GM18511 (cell line): Measurements from ENCODE around the gene PRKAR1B.

ENCODE experiments used
- ATAC-seq: cut with Tn5 transposase; IDR thresholded peaks from one replicate; pipeline ENCODE4 v1.9.1; 2021; ENCODE audit warnings: mild to moderate bottlenecking, moderate library complexity; ENCODE audit not compliant: unreplicated experiment

Gene PRKAR1B

DNA sequence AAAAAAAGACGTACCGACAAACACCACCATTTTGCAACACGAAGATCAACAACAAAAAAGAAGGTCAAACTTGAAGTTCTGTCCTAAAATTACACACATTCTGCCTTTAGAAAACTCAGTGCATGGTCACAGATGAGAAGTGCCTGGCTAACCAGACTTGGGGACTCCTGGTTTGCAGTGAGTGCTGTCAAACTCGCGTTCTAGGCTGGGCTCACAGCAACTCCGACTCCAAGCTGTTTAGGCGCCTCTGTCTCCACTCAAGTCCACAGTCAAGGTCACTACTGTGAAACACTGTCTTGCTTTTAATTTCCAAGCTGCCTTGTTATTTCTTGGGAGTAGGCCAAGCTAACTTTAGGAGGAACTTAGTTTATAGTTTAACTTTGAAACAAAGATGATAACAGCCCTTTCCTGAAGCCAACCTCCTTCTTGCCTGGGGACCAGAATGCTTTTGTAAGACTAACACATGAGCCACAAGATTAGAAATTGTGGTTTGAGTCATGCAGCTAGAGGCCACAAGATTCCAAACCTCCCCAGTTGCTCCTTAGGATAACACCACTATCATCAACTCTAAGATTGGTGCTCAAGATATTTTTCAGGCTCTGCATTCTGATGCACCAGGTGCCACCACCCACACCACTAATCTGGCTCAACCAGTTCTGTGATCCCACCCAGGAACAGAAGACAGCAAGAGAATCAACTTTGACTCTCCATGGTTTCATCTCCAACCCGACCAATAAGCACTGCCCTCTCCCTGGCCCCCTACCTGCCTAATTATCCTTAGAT lies 1.7 kb downstream of the PRKAR1B start:
- no peak for ATAC-seq

DNA sequence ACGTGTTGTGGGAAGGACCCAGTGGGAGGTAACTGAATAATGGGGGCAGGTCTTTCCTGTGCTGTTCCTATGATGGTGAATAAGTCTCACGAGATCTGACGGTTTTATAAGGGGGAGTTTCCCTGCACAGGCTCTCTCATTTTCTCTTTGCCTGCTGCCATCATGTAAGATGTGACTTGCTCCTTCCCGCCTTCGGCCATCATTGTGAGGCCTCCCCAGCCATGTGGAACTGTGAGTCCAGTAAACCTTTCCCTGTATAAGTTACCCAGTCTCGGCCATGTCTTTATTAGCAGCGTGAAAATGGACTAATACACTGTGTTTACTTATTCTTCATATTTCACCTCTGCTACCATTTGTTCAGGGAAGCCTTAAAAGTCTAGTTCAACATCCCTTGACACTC lies 2.8 kb downstream of the PRKAR1B start:
- ATAC-seq = no peak

DNA sequence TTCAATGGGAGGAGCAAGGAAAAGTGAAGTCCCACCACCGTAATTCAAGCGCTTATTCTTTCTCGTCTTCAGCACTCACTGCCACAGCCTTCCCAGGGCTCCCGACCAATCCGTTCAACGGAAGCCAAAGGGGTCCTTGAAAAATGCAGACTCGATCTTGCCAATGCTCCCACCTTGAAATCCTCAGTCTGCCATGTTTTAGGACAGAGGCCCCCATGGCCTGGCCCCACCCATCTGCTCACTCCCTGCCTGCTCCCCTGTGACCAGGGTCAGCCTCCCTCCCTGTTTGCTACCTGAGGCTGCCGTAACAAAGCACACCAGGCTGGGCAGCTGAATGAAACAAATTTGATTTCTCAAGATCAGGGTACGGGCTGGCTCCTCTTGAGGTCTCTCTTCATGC lies 3.5 kb downstream of the PRKAR1B start:
- ATAC-seq = no peak

DNA sequence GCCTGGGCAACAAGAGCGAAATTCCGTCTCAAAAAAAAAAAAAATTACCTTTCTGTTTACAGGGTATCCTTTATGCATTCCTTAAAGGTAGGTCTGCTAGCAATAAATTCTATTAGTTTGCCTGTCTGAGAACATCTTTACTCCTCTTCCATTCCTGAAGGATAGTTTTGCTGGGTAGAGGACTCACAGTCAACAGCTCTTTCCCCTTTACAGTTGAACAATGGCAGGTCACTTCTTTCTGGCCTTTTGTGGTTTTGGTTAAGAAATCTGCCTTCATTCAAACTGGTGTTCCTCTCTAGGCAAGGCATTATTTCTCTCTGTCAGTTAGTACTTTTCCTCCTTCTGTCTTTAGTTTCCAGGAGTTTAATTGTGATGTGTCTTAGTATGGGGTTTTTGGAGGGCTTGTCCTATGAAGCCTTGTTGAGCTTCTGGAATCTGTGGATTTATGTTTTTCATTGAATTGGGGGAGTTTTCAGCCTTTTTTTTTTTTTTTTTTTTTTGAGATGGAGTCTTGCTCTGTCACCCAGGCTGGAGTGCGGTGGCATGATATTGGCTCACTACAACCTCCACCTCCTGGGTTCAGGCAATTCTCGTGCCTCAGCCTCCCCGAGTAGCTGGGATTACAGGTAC lies 5.3 kb downstream of the PRKAR1B start:
- no peak for ATAC-seq

DNA sequence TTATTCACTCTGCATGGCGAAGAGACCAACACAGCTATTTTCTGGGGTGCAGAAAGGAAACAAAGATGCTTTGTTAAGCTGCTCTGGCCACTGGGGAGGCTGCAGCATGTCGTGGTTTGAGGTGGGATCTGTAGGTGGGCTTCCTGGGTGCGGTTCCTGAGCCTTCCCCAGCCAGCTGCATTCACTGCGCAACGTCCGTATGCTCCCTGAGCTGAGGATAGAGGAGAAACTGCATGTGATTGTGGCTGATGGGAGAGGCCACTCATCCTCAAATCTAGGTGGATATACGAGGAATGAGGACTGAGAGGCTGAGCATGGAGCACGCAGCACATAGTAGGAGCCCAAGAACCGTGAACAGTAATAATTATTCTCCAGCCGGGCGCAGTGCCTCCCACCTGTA lies 10.4 kb downstream of the PRKAR1B start:
- ATAC-seq = no peak

DNA sequence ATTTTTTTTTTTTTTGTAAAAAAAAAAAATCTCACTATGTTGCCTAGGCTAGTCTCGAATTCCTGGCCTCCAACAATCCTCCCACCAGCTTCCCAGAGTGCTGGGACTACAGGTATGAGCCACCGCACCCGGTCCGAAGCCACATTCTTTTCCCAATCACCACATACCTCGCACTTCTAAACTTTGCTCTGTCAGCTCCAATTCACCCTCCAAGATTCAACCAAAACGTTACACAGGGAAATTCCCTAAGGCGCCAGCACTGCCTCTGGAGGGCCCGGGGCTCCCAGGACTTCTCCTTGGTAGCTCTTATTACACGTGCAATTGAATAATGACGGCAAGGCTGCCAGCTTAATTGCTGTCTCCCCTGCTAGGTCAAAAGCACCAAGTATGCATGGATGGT lies 10.9 kb downstream of the PRKAR1B start:
- ATAC-seq = no peak

DNA sequence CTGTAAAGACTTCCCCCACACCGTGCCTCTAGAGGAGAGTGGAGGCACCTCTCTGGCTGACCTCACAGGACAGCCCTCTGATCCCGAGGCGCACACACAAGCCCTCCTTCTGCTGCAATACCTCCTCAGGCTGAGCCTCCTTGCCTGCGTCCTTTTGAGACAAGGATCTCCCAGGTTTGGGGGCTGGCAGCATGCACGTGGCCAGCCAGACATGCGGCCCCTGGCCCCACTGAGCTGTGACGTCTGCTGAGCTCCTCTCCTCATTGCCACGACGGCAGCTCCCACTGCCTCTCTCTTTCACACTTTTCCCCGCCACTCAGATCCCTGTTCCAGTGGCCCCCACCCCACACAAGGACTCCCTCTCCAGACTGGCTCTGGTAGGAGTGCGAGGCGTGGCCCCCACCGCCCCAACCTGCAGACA lies 12.8 kb downstream of the PRKAR1B start:
- no peak for ATAC-seq

DNA sequence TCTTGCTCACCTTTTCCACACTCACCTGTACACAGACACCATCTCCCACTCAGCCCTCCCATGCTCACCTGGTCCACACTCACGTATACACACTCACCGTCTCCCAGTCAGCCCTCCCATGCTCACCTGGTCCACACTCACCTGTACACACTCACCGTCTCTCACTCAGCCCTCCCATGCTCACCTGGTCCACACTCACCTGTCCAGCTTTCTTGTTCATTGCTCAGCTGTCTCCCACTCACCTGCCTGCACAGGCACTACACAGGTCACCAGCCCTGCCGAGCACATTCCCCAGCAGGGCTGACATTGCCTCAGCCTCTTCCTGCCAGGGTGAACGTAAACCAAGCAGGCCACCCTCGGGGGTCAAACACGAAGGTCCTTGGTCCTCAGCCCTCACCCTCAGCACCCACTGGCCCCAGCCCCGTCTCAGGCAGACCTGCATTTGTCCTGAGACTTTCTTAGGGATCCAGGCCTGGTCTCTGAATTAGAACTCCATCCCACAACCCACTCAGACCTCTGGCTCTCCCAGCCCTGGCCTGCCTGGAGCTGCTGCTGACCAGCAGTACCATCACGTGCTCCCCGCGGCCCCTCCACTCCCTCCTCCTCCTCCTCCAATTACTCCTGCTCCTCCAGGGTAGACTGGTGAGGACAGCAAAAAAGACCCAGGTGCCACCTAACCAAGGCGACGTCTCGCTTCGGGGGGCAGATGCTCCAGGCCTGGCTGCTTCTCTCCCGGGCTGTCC lies 13.4 kb downstream of the PRKAR1B start:
- ATAC-seq = no peak

DNA sequence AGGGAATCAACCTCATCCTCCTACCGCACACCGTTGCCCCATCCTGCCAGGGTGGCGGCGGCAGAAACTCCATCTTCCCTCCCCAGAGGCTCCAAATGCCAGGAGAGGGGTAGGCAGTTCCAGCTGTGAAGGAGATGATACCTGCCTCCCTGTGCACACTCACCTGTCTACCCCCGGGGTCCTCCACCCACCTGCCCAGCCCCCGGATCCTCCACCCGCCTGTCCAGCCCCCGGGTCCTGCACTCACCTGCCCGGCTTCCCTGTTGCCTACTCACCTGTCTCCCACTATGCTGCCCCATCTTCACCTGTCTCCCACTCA lies 14.0 kb downstream of the PRKAR1B start:
- ATAC-seq = no peak

DNA sequence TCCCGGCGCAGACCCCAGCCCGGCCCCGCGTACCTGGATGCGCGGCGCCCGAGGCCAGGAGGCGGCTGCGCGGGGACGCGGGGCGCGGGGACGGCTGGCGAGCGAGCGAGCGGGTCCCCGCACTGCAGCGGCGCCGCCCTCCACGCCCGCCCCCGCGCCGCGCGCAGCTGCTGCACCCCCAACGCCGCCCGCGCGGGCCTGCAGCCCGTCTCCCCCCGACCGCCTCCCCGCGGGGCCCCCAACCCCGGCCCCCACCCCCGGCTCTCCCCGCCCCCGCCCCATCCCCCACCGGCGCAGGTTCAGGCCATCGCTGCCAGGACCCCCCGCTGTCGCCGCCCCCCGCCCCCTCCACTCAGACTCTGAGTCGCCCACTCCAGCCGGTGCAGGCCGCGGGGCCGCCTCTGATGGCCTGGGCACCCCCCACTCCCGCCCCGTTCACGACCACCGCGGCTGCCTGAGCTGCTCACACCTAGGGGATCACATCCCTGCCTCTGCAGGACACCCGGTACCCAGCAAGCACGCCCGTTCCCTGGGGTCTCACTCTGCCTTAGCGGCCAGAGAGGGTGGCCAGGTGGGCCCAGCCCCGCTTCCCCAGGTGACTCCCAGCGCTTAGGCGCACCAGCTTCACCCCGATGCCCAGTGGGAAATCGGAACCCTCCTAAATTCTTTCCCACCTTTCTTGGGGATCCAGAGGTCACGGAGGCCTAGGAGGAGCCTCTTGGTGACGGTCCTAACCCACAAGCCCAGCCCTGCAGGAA lies 14.5 kb downstream of the PRKAR1B start:
- no peak for ATAC-seq

DNA sequence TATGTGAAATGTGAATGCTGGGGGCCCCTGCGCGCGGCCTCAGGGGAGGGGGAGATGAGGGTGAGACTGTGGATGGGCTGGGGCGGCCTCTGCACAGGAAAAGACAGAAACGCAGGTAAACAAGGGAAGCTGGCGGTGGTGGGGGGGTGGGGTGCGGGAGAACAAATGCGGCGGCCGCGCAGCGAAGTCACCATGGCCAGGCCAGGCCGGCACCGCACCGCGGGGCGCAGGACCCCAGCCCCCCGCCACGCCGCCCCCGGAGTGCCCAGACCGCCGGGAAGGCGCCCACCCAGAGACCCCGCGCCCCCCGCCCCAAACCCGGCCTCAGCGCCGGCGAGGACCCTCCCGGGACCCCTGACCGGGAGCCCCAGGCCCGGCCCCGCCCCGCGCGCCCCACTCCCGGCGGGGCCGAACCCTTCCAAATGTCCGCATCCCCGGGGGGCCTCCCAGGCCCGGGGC lies 15.1 kb downstream of the PRKAR1B start:
- ATAC-seq = no peak

DNA sequence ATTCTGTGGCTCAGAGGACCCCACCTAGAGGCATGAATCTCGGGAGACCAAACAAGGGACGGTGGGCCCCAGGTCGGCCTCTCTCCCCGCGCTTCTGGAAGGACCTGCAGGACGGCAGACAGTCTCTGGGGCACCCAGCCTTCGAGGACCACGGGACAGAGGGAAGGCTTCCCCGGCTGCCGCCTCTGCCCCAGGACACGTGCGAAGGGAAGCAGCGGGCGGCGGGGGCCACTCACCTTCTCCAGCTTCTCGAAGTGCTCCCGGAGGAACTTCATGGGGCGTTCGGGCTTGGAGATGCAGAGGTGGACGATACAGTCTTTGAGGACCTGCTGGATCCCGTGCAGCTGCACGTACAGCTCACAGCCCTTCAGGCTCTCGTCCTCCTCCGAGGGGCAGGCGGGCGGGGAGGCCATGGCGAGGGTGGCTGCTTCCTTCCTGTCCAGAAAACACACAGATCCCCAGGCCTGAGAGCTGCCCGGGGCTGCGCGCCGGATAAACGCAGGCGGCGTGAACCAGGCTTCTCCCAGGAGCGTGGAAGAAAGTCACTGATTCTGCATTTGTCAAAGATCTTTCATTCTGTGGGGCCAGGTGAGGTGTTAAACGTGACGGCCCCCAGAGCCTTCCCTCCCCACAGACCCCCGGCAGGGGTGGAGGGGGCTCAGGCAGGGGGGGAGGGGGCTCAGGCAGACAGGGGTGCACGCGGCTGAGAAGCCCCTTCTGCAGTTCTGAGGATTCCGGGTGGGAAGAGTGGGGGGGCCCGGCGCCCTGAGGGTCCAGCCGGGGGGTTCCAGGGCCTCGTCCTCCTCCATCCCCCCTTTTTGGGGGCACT lies 15.8 kb downstream of the PRKAR1B start:
- ATAC-seq = no peak

DNA sequence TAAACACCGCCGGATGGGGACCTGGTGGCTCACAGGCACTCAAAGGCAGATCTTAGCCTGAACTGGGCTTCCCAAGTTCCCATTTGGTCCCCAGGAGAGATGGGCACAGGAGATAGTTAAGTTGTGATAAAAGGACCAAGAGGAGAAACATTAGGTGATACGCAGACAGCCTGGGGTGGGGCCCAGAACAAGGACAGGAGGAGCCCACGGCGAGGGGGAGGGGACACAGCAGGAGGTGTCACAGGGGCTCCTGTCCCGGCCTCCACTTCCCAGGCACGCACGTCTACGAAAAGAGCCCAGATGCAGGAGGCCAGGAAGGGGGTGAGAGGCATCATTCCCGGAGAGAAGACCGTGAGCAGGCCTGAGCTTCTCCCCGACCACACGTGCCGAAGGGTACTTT lies 16.9 kb downstream of the PRKAR1B start:
- no peak for ATAC-seq

DNA sequence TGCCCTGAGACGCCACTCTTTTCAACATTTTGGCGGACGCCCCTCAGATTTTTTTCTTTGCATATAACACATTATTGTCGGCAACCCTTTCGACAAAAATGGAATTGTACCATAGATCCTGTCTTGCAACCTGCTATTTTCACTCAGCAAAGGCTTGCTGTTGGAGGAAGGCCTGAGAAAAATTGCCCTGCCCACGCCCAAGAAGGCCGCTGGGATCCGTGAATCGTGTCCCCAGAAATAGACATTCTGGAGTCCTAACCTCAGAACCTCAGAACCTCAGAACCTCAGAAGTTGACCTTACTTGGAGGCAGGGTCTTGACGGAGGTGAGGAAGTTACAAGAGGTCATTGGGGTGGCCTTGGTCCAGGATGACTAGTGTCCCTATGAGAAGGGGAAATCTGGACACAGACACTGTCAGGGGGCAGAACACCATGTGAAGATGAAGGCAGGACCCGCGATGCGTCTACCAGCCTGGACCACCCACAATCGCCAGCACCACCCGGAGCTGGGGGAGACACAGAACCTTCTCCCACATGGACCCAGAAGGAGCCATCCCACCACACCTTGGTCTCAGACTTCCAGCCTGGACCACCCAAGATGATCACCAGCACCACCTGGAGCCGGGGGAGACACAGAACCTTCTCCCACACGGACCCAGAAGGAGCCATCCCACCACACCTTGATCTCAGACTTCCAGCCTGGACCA lies 19.6 kb downstream of the PRKAR1B start:
- ATAC-seq = no peak

DNA sequence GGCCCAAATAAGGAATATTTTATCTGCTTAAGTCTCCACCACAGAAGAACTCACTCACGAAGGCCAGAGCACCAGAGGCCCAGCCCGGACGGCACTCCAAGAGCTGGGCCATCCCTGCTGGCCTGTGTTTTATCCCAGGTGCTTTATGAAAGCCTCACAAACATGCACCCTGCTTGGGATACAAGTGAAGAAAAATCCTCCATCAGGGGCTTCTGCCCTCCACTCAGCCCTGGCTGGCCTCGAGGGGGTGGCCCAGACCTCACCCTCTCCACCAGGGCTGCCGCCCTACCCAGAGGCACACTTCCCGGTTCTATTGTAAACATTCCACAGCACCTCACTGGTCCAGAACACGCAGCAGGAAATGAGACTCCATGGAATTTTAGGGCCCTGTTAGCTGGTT lies 20.4 kb downstream of the PRKAR1B start:
- ATAC-seq = no peak

DNA sequence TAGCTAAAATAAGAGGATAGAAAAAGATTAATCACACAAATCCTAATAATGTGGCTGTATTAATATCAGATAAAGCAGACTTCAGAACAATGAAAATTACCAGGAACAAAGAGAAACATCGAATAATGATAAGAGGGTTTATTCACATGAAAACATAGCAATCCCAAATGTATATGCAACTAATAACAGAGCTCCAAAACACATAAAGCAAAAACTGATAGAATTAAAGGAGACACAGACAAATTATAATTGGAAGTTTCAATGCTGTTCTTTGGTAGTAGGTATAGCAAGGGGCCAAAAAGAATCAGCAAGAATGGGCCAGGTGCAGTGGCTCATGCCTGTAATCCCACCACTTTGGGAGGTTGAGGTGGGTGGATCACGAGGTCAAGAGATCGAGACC lies 24.0 kb downstream of the PRKAR1B start:
- no peak for ATAC-seq

DNA sequence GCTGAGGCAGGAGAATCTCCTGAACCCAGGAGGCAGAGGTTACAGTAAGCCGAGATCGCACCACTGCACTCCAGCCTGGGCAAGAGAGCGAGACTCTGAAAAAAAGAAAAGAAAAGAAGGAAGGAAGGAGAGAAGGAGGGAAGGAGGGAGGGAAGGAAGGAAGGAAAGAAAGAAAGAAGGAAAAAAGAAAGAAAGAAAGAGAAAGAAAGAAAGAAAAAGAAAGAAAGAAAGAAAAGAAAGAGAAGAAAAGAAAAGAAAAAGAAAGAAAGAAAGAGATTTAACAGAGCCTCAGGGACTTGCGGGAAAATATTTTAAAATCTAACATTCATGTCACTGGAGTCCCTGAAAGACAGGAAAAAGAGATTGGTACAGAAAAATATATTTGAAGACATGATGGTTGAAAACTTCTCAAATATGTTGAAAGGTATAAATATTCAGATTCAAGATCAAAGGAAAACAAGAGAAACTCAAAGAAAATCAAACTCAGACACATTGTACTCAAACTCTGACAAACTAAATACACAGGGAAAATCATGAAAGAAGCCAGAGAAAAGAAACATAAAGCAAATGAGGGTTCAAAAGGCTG lies 25.9 kb downstream of the PRKAR1B start:
- no peak for ATAC-seq

DNA sequence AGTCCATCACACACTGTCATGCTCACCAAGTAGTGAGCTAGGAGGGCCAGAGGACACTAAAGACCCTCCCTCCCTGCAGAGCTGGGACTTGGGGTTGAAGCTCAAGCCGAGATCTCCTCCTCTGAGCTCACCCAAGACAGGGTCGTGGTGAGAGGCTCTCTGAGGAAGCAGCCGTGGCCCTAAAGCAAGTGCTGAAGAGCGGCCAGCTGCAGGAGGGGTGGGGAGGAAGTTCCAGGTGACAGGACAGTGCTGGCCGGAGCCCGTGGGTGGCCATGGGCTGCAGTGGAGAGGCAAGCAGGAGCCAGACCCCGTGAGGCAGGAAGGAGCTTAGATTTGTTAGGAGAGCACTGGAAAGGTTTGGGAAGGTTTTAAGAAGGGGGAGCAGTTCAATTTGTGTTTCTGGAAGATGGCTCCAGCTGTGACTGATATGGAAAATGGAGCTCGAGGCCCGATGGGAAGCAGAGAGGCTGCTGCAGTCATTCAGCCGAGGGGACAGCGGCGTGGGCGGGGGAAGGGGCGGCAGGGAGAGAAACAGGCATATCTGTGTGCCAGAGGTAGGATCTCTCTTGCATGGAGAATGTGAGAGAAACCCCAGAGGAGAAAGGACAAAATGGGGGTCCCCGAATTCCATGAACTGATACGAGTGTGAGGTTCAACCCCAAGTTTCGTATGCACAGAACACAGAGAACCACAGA lies 27.5 kb downstream of the PRKAR1B start:
- no peak for ATAC-seq
